HG02798 (cell line): Measurements from ENCODE around the gene WDR76.
"Not testable (repeated sequence)": the region's sequence is repeated elsewhere in the genome, so short reads cannot be mapped to it uniquely, and the experiment has no call there.

Source experiments
- ATAC-seq: cut with Tn5 transposase; IDR thresholded peaks from one replicate; pipeline ENCODE4 v1.9.1; 2021; ENCODE audit warnings: mild to moderate bottlenecking; ENCODE audit not compliant: unreplicated experiment, poor library complexity

Gene WDR76

DNA sequence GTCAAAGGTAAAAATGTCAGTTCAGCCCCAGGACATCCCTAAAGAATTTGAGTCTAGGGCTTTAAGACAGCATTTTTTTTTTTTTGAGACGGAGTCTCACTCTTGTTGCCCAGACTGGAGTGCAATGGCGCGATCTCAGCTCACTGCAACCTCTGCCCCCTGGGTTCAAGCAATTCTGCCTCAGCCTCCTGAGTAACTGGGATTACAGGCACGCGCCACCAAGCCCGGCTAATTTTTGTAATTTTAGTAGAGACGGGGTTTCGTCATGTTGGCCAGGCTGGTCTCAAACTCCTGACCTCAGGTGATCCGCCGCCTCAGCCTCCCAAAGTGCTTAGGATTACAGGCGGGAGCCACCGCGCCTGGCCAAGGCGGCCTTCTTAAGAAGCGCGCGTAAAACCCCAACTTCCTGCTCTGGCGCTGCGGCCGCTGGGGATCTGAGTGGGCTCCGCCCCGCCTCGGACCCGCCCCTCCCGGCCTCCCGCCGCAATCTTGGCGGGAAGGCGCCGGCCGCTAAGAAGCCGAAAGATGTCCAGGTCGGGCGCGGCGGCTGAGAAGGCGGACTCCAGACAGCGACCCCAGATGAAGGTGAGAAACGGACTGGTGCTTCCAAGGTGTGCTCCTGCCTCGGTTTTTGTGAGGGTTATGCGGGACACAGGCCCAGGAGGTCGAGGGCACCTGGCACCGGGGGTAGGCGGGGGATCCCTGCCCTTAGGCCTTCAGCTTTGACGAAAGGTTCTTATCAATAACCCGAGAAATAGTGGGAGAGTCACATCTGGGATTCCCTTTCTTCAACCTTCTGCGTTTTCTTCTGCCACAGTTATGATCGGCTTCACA lies at the start of gene WDR76:
WDR76 (plus strand) TSS at position 495 of the 834 bp plus-strand sequence; CDS start at position 526, 31 bp downstream.
- ATAC-seq: peak; percentile 73

DNA sequence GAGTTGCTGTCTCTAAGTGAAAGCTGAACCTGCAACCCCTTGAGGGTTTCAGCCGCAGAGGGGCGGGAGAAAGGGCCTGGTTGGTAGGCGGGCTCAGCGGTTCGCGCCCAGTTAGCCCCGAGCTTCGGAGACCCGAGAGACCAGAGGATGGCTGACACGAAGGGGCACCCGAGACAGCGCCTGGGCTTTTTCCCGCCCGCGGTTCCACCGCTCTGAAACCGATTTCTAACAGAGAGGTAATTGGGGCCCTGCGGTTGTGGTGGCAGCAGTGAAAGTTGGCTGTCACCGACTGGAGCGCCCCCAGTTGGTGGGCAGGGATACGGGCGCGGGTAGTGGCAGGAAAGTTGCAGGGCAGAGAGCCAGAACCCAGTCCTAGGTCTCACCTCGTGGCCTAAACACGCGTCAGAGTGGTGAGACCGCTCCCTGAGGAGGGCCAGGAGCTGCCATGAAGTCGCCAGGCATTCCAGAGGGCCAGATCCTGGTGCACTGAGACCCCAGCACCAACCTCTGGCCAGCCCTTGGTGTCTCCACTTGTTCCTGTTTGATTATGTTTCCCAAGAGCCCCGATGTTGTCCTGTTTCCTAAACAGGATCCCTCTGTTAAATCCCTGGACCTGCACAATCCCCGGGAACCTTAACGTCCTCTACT lies 49.4 kb upstream of the WDR76 start:
- ATAC-seq: peak; percentile 57

GRCh38 chr15:43779016-43779415 lies 47.8 kb upstream of the WDR76 start:
- no peak for ATAC-seq

- ATAC-seq: no peak
These were observed 37.4 kb upstream of the WDR76 start for GRCh38 chr15:43789409-43789808.

- peak; percentile 95 for ATAC-seq
These were observed 34.6 kb upstream of the WDR76 start, which contains the start of gene SERF2 for GRCh38 chr15:43791993-43792760. Gene SERF2 (plus strand): TSS chr15:43792320. CDS start chr15:43792377, 57 bp downstream.

DNA sequence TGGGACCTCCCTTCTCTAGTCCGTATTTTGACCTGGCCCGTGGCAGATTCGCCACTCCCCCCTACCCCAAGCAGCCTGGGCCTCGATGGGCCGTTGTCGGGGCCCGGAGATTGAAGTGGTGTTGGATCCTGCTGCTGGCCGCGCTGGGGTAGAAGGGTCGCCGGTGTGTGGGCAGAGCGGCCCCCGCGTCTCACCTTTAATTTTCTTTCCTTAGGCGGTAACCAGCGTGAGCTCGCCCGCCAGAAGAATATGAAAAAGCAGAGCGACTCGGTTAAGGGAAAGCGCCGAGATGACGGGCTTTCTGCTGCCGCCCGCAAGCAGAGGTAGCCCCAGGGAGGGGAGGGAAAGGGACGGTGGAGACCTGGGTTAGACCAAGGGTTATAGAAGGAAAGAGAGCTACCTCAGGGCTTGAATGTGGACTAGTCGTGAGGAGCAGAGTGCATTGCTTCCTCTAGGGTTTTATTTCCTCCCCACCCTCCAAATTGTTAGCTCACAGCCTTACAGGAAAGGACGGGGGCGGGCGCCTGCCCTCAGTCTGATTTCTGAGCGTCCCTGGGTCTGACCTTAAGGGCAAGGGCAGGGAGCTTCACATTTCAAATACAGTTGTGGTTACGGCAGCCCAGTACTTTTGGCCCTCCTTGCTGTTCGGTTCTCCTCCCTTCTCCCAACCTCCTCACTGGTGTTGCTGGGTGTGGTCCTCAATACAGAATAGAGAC lies 33.9 kb upstream of the WDR76 start:
- ATAC-seq: no peak

DNA sequence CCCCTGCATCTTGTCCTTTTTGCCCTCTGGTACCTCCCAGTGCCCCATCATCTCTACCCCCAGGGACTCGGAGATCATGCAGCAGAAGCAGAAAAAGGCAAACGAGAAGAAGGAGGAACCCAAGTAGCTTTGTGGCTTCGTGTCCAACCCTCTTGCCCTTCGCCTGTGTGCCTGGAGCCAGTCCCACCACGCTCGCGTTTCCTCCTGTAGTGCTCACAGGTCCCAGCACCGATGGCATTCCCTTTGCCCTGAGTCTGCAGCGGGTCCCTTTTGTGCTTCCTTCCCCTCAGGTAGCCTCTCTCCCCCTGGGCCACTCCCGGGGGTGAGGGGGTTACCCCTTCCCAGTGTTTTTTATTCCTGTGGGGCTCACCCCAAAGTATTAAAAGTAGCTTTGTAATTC lies 33.2 kb upstream of the WDR76 start:
- no peak for ATAC-seq

GRCh38 chr15:43794269-43795037 lies 32.3 kb upstream of the WDR76 start:
- ATAC-seq: no peak

- ATAC-seq: no peak
These were observed 31.6 kb upstream of the WDR76 start for GRCh38 chr15:43795197-43795596.

GRCh38 chr15:43795997-43796396 lies 30.8 kb upstream of the WDR76 start:
- no peak for ATAC-seq

DNA sequence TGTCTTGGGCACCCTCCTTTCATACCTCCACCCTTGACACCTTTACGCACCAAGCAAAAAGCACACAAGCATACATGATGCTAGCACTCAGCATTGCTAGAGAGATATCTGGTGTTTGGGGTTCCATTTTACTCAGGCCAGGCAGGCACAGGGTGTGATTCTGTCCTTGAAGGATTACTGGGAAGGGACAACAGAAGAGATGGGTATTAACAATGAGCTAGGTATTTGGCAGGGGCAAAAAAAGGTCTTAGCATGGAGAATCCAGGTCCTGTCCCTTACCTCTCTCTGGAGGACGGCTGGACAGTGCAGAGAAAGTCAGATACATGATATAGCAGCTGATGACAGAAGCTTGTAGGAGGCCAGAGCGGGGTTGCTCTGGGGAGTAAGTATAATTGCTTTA lies 30.2 kb upstream of the WDR76 start:
- no peak for ATAC-seq

DNA sequence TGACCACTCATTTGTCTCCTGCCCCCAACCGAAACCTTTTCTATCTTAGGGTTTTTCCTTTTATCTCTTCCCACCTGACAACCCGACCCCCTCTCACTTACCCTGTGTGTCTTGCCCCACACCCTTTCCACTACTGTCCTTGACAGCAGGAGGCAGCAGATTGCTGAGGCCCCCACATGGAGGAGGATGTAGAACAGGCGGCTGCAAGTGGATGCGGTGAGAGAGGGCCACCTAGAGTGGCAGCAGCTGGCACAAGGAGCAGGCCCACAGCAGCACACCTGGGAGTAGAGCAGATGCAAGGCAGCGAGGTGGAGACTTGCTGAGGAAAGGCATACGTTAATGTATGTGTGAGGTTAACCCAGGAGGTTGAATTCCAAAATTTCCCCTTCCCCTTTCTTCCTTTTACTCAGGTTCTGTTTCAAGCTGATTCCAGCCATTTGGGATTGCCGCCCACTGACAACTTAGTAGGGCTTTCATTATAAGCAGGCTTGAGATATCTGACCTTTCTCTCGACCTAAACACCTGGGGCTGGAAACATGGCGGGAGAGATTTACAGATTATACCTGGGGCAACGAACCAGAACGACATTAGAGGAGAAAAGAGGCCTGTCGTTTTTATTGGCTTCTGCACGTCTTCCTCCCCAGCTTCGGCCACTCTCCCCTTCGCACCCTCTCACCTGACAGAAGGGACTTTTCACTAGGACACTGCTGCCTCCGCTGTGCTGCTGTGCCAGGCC lies 27.4 kb upstream of the WDR76 start:
- no peak for ATAC-seq

DNA sequence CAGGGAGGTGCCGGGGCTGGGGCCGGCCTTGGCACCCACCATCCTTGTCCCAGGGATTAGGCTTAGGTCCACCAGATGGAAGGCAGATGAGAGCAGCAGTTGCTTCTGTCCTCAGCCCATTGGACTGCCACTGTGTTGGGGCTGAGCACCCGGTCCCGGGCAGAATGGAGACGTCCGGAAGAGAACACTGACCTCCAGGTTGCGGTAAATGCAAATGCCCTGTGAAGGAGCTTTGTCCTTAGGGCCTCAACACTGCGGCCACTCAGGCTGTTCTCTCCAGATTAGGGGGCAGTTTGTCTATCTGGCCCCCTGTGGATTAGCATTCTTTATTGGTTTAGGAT lies 26.9 kb upstream of the WDR76 start, which contains the start of gene SERINC4:
SERINC4 (minus strand) TSS at position 276 of the 341 bp plus-strand sequence; CDS start at position 42, 234 bp downstream.
- ATAC-seq: no peak

GRCh38 chr15:43800286-43801141 lies 26.3 kb upstream of the WDR76 start, which contains the start of gene HYPK:
Gene HYPK (plus strand): TSS chr15:43800599. CDS start chr15:43800623, 24 bp downstream.
- ATAC-seq: peak; percentile 91

DNA sequence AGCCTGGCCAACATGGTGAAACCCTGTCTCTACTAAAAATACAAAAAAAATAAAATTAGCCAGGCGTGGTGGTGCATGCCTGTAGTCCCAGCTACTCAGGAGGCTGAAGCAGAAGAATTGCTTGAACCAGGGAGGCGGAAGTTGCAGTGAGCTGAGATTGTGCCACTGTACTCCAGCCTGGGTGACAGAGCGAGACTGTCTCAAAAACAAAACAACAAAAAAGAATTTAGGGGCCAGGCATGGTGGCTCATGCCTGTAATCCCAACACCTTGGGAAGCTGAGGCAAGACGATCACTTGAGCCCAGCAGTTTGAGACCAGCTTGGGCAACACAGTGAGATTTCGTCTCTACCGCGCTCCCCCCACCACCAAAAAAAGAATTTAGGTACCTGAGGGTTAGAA lies 24.1 kb upstream of the WDR76 start:
- ATAC-seq: not testable (repeated sequence)

DNA sequence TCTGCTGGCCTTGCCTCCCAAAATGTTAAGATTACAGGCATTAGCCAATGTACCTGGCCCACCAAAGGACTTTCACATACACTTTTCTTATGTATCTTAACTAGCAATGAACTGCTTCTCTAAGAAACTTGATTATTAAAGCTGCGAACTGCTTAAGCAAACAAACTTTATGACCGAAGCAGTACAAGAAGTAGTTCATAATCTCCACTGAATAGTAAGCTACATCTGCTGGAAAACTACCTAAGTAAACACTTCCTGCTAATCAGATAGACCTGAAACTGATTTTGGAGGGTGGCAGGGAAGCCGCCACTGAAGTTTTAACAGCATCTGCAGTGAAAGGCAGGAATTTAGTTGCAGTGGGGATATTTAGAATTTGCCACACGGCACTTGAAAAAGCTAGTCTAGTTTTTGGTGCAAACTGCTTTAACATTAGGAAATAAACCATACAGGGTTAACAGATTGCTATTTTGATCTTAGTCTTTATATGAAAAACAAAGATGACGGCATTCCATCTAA lies 18.3 kb upstream of the WDR76 start:
- ATAC-seq: no peak

DNA sequence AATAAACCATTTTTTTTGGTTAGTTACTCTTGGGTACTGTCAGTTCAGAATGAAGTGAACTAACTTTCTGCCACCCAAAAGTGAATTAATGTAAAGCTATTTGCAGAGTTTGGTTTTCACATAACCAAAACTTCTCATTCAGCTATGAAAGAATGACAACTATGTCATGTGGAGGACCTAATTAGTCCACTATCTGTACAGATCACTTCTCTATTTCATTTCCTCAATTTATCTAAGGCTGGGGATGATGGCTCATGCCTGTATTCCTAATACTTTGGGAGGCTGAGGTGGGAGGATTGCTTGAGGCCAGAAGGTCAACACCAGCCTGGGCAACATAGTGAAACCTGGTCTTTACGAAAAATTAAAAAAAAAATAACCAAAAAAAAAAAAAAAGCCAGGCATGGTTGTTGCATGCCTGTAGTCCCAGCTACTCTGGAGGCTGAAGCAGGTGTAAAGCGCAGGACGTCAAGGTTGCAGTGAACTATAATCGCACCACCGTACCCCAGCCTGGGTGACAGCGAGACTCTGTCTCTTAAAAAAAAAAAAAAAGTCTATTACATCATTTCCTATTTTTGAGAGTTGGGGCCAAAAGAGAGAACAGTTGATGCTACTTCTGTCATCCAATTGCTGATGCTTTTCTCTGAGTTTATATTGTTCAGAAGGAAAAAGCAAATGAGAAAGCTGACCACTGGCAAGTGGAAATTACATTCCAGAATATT lies 17.7 kb upstream of the WDR76 start:
- peak; percentile 72 for ATAC-seq
